HepG2 (cell line): ENCODE results near the gene POC1A. TPM values are rescaled to one million over a fixed set of nuclear protein-coding genes. Genes with fewer than 3 reads are reported as not detected.

ENCODE experiments used
- GTF3A ChIP-seq: sonication (generic); formaldehyde crosslinking; conservative IDR thresholded peaks from 2 replicates; pipeline ENCODE4 v1.4.0; 2020; ENCODE audit warnings: mild to moderate bottlenecking, missing genetic modification reagents
- MBNL3 ChIP-seq: fragments of 250-450 bp; sonication (Bioruptor Pico); conservative IDR thresholded peaks from 2 replicates; pipeline ENCODE4 v1.8.0; 2022; ENCODE audit warnings: mild to moderate bottlenecking, inconsistent platforms
- RXRA ChIP-seq: sonication (generic); formaldehyde crosslinking; IDR thresholded peaks from 2 replicates; pipeline ENCODE4 v1.5.1; 2020; ENCODE audit warnings: missing genetic modification reagents
- ZBTB21 ChIP-seq: sonication (generic); formaldehyde crosslinking; IDR thresholded peaks from 2 replicates; pipeline ENCODE4 v1.4.0; 2020; ENCODE audit warnings: missing genetic modification reagents
- ZNF883 ChIP-seq: sonication (generic); formaldehyde crosslinking; IDR thresholded peaks from 2 replicates; pipeline ENCODE4 v1.5.1; 2020; ENCODE audit warnings: mild to moderate bottlenecking, missing genetic modification reagents; ENCODE audit errors: not compliant biosample characterization
- polyA plus RNA-seq, 8 experiments: library from polyadenylated mRNA; depleted of rRNA in 3 of 8; stranded (reverse) in 7 of 8; unstranded in 1 of 8; fragments of >200 nt; fragmentation: Illumina TruSeq in 4 of 8; extraction: Trizol in 4 of 8; gene quantifications; 2 replicates each; pipeline versions ENCODE4 v1.2.1 to v1.2.3, GENCODE V29; 2011 to 2016; ENCODE audit warnings: low read depth in 4 of 8, missing spikeins in 1 of 8, mixed read lengths in 1 of 8; ENCODE audit not compliant: insufficient read depth in 1 of 8
- total RNA-seq, 5 experiments: library from RNA; depleted of rRNA; stranded (reverse); fragments of >200 nt; fragmentation: Illumina TruSeq; extraction: Trizol; gene quantifications; 2 replicates each; pipeline ENCODE4 v1.2.3, GENCODE V29; 2016; ENCODE audit warnings: low read depth in 1 of 5
- TF ChIP-seq, protein P1 (sequence below): sonication (generic); formaldehyde crosslinking; IDR thresholded peaks from 2 replicates; pipeline ENCODE4 v1.9.0; 2021; ENCODE audit warnings: missing genetic modification reagents, borderline replicate concordance
- TF ChIP-seq, protein P2 (sequence below): IDR thresholded peaks from 2 replicates; pipeline ENCODE4 v1.6.1; 2012; ENCODE audit warnings: inconsistent platforms
- TF ChIP-seq, protein P3 (sequence below): IDR thresholded peaks from 2 replicates; pipeline ENCODE4 v1.6.1; 2016; ENCODE audit warnings: low read depth, missing genetic modification reagents, missing compliant biosample characterization
- TF ChIP-seq, protein P4 (sequence below): sonication (generic); formaldehyde crosslinking; IDR thresholded peaks from 2 replicates; pipeline ENCODE4 v1.5.1; 2020; ENCODE audit warnings: missing genetic modification reagents, mild to moderate bottlenecking, borderline replicate concordance
- TF ChIP-seq, protein P5 (sequence below): sonication (generic); formaldehyde crosslinking; IDR thresholded peaks from 2 replicates; pipeline ENCODE4 v1.4.0; 2020; ENCODE audit warnings: mild to moderate bottlenecking, missing genetic modification reagents

POC1A gene
- total and polyA plus RNA-seq, 2 of the 13 experiments (the other 11 are each of a cell fraction or from before 2014, with no cell fraction given), result 14.6 to 20.0 TPM

DNA sequence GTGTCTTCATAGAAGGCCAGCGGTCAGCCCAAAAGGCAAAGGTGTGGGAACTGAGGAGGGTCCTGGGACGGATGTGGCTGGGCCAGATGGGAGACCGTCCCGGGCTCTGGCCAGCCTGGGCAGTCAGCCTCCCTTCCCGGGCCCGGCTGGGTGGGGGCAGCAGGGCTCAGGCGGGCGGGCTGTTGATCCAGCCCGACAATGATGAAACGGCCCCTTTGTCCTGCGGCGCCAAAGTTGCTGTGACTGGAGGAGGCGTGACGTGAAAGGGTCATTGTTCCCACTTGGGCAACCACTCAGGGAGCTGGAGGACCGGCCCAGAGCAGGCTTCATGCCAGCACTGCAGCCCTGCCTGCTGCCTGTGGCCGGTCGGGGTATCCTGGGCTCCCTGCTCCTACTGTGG, 114.4 kb downstream of the POC1A start (continued):
- TF ChIP-seq, protein P1, sequence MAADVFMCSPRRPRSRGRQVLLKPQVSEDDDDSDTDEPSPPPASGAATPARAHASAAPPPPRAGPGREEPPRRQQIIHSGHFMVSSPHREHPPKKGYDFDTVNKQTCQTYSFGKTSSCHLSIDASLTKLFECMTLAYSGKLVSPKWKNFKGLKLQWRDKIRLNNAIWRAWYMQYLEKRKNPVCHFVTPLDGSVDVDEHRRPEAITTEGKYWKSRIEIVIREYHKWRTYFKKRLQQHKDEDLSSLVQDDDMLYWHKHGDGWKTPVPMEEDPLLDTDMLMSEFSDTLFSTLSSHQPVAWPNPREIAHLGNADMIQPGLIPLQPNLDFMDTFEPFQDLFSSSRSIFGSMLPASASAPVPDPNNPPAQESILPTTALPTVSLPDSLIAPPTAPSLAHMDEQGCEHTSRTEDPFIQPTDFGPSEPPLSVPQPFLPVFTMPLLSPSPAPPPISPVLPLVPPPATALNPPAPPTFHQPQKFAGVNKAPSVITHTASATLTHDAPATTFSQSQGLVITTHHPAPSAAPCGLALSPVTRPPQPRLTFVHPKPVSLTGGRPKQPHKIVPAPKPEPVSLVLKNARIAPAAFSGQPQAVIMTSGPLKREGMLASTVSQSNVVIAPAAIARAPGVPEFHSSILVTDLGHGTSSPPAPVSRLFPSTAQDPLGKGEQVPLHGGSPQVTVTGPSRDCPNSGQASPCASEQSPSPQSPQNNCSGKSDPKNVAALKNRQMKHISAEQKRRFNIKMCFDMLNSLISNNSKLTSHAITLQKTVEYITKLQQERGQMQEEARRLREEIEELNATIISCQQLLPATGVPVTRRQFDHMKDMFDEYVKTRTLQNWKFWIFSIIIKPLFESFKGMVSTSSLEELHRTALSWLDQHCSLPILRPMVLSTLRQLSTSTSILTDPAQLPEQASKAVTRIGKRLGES (CRISPR knock-in tag), result no peak
- no peak for TF ChIP-seq MBNL3 (CRISPR knock-in tag)
- TF ChIP-seq, protein P2, sequence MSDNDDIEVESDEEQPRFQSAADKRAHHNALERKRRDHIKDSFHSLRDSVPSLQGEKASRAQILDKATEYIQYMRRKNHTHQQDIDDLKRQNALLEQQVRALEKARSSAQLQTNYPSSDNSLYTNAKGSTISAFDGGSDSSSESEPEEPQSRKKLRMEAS, result 0 out of 2 replicates have a peak, but pooled peaks have one; percentile 43
- TF ChIP-seq RXRA (CRISPR knock-in tag), result peak; percentile 84
- TF ChIP-seq ZBTB21, result peak; percentile 67
- no peak for TF ChIP-seq ZNF883
- TF ChIP-seq, protein P3, sequence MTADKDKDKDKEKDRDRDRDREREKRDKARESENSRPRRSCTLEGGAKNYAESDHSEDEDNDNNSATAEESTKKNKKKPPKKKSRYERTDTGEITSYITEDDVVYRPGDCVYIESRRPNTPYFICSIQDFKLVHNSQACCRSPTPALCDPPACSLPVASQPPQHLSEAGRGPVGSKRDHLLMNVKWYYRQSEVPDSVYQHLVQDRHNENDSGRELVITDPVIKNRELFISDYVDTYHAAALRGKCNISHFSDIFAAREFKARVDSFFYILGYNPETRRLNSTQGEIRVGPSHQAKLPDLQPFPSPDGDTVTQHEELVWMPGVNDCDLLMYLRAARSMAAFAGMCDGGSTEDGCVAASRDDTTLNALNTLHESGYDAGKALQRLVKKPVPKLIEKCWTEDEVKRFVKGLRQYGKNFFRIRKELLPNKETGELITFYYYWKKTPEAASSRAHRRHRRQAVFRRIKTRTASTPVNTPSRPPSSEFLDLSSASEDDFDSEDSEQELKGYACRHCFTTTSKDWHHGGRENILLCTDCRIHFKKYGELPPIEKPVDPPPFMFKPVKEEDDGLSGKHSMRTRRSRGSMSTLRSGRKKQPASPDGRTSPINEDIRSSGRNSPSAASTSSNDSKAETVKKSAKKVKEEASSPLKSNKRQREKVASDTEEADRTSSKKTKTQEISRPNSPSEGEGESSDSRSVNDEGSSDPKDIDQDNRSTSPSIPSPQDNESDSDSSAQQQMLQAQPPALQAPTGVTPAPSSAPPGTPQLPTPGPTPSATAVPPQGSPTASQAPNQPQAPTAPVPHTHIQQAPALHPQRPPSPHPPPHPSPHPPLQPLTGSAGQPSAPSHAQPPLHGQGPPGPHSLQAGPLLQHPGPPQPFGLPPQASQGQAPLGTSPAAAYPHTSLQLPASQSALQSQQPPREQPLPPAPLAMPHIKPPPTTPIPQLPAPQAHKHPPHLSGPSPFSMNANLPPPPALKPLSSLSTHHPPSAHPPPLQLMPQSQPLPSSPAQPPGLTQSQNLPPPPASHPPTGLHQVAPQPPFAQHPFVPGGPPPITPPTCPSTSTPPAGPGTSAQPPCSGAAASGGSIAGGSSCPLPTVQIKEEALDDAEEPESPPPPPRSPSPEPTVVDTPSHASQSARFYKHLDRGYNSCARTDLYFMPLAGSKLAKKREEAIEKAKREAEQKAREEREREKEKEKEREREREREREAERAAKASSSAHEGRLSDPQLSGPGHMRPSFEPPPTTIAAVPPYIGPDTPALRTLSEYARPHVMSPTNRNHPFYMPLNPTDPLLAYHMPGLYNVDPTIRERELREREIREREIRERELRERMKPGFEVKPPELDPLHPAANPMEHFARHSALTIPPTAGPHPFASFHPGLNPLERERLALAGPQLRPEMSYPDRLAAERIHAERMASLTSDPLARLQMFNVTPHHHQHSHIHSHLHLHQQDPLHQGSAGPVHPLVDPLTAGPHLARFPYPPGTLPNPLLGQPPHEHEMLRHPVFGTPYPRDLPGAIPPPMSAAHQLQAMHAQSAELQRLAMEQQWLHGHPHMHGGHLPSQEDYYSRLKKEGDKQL (CRISPR knock-in tag), result peak; percentile 47; the same call in 1 of the 2 replicates
- no peak for TF ChIP-seq GTF3A (CRISPR knock-in tag)
- TF ChIP-seq, protein P4, sequence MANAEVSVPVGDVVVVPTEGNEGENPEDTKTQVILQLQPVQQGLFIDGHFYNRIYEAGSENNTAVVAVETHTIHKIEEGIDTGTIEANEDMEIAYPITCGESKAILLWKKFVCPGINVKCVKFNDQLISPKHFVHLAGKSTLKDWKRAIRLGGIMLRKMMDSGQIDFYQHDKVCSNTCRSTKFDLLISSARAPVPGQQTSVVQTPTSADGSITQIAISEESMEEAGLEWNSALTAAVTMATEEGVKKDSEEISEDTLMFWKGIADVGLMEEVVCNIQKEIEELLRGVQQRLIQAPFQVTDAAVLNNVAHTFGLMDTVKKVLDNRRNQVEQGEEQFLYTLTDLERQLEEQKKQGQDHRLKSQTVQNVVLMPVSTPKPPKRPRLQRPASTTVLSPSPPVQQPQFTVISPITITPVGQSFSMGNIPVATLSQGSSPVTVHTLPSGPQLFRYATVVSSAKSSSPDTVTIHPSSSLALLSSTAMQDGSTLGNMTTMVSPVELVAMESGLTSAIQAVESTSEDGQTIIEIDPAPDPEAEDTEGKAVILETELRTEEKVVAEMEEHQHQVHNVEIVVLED, result no peak
- TF ChIP-seq, protein P5, sequence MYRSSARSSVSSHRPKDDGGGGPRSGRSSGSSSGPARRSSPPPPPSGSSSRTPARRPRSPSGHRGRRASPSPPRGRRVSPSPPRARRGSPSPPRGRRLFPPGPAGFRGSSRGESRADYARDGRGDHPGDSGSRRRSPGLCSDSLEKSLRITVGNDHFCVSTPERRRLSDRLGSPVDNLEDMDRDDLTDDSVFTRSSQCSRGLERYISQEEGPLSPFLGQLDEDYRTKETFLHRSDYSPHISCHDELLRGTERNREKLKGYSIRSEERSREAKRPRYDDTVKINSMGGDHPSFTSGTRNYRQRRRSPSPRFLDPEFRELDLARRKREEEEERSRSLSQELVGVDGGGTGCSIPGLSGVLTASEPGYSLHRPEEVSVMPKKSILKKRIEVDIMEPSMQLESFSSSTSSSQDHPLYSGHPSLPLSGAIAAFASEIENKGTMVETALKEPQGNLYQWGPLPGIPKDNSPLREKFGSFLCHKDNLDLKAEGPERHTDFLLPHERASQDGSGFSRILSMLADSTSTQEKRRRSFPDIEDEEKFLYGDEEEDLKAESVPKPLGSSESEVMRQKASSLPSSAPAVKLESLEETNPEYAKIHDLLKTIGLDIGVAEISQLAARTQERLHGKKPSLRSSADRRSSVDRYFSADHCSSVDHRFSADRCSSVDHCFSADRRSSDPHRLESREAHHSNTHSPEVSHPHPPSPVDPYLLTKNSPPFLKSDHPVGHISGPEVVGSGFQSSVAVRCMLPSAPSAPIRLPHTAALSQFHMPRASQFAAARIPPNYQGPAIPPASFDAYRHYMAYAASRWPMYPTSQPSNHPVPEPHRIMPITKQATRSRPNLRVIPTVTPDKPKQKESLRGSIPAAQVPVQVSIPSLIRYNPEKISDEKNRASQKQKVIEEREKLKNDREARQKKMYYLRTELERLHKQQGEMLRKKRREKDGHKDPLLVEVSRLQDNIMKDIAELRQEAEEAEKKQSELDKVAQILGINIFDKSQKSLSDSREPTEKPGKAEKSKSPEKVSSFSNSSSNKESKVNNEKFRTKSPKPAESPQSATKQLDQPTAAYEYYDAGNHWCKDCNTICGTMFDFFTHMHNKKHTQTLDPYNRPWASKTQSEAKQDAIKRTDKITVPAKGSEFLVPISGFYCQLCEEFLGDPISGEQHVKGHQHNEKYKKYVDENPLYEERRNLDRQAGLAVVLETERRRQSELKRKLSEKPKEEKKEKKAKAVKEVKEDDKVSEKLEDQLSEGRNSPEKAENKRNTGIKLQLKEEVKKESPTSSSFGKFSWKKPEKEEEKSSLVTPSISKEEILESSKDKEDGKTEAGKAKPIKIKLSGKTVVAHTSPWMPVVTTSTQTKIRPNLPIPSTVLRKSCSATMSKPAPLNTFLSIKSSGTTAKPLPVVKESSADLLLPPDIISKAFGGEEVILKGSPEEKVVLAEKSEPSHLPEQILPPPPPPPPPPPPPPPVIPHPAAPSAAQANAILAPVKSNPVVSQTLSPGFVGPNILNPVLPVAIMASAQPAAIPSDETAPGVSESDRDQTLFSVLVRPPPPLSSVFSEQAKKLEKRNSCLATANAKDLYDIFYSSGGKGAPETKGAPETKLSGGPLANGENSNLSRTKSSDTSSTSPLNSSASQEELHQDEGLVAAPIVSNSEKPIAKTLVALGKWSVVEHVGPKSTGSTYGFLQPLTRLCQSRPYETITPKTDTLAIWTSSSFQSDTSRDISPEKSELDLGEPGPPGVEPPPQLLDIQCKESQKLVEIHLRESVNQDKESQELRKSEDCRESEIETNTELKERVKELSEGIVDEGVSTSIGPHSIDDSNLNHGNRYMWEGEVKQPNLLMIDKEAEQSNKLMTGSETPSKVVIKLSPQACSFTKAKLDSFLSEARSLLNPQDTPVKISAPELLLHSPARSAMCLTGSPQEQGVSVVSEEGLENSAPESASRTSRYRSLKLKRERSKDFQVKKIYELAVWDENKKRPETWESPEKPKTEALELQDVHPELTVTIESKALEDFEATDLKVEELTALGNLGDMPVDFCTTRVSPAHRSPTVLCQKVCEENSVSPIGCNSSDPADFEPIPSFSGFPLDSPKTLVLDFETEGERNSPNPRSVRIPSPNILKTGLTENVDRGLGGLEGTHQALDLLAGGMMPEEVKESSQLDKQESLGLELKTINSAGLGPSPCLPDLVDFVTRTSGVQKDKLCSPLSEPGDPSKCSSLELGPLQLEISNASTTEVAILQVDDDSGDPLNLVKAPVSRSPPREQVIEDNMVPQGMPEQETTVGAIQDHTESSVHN (CRISPR knock-in tag), result no peak
